NCI-H1092 treated with DMSO at 0.1 percent for 48 hours (cell line): ENCODE results near the gene EXOC6B.

ENCODE experiments used
- DNase-seq: peaks from one replicate; lab custom pipeline; 2025; lab: John Stamatoyannopoulos, UW

EXOC6B gene

DNA sequence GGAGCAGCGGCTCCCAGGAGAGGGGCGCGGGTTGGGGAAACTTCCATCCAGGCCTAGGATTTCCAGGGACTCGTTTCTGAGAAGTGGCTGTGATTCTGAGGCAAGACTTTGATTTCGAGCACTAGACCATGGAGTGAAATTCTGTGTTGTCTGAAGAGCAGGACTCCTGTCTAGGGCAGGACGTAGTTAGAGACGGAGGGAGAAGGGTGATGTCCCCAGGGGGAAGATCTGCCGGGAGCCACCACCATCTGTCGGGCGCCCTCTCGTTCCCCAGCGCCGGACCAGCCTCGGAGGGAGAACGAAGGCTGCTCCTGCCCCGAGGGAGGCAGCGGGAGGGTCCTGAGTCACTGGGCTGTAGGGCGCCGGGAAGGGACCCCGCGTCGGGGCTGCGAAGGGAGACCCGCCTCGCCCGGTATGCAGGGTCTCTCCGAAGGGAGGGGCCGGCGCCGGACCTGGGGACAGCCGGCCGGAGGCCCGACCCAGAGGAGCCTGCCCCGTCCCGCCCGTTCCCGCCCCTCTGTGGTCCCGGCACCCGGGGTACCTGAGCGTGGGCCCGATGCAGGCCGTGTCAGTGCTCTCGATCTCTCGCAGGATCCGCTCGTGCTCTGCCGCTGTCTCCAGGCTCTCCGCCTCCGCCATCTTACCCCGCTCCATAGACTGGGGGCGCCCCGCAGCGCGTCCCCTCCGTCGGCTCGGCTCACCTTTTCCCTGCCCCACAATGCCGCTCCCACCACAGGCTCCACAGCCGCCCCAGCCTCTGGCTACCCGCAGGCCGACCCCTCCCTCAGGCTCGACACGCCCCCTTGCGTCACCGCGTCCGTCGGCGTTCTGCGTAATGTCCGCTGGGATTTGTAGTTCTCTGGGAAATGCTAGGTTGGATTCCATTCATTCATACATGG is at the start of gene EXOC6B:
EXOC6B (minus strand) TSS at position 777 of the 899 bp plus-strand sequence.
- peak; percentile 90 for DNase-seq

DNA sequence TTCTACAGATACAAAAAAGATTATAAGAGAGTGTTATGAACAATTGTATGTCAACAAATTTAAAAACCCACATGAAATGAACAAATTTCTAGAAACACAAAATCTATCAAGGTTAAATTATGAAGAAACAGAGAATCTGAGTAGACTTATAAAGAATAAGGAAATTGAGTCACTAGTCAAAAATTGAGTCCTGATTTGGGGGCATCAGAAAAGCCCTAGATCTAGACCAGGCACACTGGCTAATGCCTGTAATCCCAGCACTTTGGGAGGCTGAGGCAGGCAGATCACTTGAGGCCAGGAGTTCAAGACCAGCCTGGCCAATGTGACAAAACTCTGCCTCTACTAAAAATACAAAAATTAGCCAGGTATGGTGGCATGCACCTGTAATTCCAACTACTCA is 46.0 kb upstream of the EXOC6B start:
- DNase-seq, result no peak

DNA sequence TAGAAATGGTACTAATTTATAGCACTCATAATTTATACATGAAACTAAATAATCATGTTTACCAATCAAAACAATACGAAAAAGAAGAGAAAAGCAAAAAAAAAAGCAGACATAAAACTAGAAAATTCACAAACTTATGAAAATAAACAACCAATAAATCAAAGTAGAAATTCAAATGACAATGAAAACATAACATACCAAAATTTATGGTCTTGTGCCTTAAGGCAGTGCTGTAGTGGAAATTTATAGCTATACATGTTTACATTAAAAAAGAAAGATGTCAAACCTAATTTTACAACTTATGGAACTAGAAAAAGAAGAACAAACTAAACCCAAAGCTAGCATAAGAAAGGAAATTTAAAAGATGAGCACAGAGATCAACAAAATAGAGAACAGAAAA is 45.2 kb upstream of the EXOC6B start:
- no peak for DNase-seq

DNA sequence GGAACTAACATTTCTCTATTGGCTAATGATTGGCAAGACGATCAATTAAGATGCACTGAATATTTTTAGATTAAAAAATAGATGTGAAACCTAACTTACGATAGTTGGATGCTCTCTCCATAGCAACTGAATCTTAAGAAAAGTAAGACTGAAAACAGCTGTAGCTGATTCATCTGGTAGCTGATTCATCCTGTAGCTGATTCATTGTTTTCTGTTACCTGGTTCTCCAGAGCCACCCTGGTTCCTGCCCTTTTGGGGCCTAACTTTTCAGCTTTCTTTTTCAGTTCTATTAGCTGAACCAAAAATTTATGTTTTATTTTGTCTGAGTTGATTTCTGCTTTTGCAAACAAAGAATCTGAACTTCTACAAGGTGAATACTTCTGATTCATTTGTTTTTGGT is 38.7 kb upstream of the EXOC6B start:
- no peak for DNase-seq

DNA sequence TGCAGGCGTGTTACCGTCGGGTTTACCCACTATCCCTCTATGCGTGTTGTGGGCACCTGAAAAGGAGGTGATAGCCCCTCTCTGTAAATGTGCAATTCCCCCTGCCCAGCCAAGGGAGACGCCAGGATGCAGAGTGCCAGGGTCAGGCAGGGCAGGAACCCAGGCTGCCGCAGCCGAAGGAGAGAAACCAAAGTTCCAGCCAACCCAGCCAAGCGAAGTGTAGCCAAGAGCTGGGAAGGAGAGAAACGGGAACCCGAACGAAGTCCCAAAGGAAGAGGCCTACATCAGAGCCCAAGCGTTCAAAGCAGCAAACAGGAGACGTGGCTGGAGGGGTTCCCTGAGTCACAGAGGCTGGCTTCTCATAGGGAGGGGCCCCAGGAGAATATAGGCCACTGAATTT is 37.2 kb upstream of the EXOC6B start:
- no peak for DNase-seq

DNA sequence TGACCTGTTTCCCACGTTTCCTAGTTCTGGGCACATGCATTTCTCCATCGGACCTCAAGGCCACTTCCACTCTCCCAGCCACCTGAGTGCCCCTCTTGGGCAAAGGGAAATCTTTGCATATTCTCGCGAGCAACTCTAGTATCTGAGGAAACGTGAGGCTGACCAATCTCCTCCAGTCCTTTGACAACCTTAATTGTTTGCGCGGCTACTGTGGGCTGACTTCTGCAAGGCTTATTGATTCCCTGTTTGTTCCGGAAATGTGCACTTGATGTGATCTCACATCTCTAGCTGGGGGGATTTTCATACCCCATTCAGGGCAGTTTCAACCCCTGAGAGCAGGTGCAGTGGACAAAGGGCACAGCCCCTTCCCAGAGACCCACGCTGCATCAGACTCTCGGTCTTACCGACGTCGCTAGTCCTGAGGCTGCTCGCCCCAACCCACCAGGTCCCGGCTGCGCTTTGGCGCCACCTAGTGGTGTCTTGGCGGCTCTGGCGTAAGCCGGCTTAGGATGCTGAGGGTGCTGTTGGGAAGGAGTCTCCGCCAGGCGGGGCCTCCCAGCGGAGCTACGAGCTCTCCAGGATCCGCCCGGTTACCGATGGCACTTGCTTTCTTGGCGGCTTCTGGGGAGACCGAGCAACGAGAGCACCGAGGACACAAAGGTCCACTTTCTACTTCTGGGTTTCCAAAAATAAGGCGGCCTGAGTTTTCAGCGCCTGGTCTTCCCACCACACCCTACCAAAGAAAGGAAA is 36.6 kb upstream of the EXOC6B start:
- peak; percentile 70 for DNase-seq

DNA sequence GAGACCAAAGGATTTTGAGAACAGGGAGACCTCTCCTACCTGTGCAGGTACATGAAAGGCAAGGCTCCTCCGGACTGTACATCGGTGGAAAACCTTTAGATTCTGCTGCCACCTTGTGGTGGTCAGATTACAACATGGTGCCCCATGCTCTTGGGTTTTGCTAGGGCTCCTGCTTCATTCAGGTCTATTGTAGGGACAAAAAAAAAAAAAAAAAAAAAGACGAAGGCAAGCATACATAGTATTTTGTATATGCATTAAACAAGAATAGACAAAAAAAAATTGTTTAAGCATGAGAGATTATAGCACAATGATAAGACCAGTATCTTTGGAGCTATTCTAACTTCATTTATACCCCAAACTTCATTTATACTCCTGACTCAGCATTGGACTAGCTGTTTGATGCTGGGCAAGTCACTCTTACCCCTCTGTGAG is 34.0 kb upstream of the EXOC6B start:
- peak; percentile 22 for DNase-seq

DNA sequence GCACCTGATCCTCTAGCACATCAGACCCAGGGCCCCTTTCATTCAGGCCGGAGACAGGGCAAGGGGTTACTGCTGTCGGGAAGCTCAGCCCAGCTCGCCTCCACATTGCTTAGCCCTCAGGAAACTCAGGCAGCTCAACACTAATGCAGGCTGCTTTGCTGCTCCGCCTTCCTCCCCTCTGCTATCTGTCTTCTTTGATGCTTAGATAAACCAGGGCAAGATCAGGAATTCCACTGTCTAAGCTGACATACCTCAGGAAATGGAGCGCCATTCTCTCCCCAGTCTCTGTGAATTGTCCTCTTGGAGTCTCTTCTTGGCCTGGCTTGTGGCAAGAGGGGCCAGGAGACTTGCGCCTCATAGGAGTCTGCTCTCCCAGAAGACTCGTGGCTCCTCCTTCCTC is 25.5 kb upstream of the EXOC6B start:
- DNase-seq, result no peak

DNA sequence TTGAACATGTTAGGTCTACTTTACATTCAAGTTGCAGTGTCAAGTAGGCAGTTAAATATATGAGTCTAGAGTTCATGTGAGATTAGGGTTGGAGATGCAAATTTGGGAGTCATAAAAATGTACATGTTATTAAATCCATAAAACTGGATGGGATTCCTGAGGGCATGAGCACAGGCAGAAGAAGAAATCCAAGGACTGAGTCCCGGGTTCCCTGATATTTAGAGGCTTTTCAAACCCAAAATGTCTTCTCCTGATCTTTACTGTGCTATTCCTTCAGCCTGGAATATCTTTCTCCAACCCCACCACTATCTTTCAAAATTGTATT is 23.3 kb upstream of the EXOC6B start:
- DNase-seq, result no peak

DNA sequence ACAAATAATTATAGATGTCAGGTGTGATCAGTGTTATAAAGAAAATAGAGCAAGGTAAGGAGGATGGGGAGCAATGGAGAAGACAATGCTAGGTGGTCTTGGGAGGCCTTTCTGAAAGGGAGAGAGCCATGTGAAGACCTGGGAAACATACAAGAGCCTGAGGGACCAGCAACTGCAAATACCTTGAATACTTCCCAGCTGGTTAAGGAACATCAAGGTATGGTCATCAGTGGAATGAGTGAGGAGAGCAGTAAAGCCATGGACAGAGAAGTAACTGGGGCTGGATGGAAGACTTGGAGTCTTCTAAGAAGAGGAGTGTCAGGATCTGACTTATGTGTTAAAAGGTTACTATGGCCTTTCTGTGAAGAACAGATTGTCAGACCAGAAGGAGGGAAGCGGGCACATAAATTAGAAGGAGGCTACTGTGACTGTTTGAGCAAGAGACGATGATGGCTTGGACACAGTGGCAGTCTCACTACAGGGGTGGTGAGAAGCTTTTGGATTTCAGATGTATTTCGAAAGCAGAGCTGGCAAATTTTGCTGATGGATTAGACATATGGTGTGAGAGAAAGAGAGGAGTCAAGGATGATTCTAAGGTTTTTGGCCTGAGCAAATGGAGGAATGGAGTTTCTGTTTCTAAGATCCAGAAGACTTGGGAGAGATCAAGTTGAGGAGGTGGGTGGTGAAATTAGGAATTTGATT is 22.8 kb upstream of the EXOC6B start:
- no peak for DNase-seq

DNA sequence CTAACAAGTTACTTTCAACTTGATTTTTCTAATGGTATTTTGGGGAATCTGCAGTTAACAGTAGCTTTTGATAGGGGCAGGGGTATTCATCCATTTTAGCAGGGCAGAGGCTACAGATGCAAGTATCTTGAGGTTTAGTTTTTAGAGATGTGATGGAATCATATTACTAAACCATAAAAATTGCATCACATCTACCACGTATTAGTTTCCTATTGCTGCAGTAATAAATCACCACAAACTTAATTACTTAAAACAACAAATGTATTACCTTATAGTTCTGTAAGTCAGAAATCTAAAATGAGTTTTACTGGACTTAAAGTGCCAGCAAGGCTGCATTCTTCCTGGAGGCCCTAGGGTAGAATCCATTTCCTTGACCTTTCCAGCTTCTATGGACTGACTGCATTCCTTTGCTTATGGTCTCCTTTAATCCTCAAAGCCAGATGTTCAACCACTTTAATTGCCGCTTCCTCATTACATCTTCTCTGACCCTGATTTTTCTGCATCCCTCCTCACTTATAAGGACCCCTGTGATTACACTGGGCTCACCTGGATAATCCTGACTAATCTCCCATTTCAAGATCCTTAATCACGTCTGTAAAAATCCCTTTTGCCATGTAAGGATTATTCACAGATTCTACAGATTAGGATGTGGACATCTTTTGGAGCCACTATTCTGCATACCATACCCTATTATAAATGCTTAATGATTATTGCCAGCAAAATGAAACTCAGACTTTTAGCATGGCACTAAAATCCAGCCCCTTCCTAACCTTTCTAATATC is 21.9 kb upstream of the EXOC6B start:
- no peak for DNase-seq

DNA sequence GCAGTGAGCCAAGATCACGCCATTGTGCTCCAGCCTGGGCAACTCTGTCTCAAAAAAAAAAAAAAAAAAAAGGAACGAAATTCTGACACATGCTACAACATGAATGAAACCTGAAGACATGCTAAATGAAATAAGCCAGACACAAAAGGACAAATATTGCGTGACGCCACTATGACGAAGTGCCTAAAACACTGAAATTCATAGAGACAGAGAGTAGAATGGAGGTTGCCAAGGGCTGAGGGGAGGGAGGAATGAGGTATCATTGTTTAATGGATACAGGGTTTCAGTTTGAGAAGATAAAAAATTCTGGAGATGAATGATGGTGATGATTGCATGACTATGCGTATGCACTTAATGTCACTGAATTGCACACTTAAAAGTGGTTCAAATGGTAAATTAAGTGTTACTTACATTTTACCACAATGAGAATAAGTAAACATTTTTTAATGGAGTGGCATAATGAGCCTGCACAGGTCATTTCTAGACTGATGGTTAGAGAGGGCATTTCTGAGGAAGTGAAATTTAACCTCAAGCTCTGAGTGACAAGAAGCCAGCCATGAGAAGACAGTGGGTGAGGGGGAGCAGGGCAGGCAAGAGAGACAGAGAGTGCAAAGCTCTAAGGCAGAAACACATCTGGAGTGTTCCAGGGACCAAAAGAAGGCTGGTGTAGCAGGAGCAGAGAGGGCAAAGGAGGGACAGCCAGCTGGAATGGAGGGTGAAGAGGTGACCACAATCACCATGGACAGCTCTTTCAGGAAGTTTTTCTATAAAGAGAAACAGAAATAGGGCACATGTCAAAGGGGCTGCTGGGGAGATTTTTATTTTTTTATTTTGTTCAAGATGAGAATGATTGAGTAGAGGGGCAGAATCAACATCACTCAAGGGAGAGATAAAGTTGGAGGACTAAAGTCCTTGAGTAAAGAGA is 20.6 kb upstream of the EXOC6B start:
- DNase-seq, result no peak

DNA sequence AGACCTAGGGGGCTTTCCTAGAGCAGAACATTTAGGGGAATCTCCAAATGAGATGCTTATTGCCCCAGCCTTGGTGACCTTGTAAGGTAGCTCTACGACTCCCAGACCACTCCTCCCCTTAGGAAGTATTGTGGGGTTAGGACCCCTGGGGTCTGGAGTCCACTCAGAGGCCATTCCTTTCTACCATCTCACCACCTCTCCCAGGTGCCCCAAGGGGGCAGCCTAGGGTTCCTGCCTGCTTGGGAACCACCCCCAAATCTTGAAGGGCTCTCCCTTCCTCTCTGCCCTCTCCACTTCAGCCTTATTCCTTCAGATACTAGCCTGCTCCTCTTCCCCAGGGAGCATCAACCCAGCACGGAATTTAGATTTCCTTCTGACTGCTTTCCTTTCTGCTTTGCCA is 17.5 kb upstream of the EXOC6B start:
- DNase-seq, result no peak

DNA sequence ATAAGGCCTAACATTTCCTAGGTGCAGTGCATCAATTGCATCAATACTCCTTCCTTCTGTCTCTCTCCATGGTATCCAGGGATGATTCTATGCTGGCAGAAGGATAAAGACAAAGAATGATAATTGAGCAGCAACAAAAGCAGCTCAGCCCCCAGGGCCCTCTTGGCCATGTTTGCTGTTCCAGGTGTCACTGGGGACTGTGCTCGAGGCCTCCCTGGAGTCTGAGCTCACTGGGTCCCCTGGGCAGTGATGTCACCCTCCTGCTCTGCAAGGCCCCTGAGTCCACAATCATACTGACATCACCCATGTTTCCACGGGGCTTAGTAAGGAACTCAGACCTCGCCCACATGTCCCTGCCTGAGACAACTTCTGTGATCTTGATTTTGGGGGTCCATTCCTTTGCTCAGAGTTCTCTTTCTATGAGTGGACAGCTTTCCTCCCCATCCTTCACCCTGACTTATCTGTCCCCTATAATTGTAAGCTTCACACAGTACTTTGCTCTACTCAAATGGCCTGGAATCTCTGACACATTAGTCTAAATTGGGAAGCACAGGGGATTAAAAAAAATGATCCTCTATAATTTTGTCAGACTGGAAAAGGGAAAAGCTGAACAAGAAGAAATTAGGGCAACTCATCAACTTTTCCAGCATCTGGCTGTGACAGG is 15.8 kb upstream of the EXOC6B start:
- no peak for DNase-seq

DNA sequence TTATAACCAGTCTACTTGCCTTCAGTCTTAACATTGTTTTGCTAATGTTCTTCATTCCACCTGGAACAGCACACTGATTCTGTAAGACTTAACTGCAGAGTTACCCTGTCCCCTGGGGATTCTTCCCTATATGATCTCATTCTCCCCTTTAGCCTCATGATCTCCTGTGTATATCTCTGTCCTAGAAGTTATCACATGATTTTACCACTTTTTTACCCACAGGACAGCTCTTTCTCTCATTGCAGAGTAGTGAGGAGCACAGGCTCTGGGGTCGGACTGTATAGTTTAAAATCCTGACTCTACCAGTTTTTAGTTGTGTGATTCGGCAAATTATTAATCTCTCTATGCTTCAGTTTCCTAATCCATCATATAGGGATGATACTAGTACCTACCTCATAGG is 14.2 kb upstream of the EXOC6B start:
- no peak for DNase-seq

DNA sequence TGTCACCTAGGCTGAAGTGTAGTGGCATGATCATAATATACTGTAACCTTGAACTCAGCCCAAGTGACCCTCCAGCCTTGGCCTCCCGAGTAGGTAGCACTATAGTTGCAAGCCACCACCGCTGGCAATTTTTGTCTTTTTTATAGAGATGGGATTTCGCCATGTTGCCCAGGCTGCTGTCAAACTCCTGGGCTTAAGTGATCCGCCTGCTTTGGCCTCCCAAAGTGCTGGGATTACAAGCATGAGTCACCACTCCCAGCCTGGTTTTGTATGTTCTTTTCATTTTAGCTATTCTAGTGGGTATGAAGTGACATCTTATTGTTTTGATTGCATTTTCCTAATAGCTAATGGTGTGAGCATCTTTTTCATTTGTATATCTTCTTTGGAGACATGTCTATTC is 11.3 kb upstream of the EXOC6B start:
- no peak for DNase-seq

DNA sequence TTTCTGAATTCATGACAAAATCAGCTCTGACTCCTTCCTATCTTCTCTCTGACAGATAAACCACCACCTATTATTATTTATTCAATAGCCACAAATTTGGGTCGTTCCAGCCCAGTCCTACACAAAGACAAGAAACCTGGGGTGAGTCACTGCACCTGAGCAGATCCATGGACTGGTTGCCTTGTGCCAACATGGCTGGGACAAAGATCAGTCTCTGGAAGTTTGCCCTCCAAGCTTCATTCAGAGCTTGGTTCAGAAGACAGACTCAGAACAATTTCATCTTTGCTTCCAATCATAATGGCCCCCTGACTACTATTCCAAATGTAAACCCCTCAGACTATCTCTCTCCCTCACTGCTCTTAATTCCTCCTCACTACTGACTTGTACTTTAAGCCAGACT is 9.6 kb upstream of the EXOC6B start:
- DNase-seq, result no peak

DNA sequence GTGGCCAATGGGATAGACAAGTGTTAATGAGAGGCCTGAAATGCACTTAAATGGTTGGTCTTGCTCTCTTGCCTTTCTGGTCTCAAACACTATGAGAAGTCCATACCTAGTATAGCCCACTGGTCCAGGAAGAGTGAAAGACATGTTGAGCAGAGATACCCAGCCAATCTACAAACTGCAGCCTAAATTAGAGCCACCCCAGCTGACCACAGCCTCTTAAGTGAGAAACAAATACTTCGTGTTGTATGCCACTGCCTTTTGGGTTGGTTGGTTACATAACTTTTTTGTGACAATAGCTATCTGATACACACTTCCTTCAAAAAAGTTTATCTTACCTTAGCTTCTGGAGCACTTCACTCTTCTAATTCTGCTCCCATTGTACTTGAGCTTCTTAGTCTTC is 8.8 kb upstream of the EXOC6B start:
- no peak for DNase-seq

DNA sequence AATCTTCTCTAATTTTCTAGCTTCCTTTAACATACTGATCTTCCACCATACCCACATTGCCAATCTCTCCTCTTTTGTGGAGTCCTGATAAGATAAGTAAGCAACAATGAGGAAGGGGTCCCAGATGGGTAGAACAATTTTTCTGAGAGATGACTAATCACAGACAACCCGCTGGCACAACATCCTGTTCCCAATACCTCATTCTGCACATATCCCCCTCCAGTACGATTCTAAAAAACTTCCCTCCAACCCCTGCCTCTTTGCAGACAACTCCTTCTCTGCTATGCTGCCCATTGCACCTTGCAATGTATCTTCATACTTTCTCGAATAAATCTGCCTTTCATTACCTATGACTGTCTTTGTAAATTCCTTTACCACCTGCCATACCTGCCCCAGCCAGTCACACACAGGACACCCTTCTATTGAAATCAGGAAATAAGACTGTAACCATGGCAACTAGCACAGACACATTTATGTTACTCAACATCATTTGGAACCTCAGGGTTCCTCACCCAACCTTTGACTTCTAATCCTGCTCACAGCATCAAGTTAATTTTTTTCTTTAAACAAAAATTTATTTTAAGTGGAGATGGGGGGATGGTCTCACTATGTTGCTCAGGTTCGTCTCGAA is 7.4 kb upstream of the EXOC6B start:
- no peak for DNase-seq

DNA sequence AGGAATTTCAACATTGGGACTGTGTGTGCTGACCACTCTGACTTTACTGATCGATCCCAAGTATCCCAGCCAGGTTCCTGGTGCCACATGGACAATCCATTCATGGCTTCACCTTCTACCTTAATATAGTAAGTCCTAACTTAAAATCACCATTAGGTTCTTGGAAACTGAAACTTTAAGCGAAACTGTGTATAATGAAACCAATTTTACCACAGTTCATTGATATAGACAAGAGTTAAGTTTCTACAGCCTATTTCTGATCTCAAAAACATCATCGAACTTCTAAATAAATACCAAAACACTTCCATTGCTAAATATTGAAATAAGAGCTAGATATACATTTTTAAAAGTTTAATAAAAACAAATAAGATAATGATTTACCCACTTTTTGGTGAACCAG is 4.4 kb upstream of the EXOC6B start:
- no peak for DNase-seq
